Breast epithelium (tissue), 3 donors: ENCODE measurements around the gene PRKN.

ENCODE experiments used
- CTCF ChIP-seq, 3 donors: fragments of 450-650 bp; IDR thresholded peaks; one replicate each; pipeline ENCODE4 v1.5.1; 2016 to 2017; ENCODE audit warnings: antibody characterized with exemption in 3 of 3, mild to moderate bottlenecking in 3 of 3, moderate library complexity in 3 of 3
- POLR2A ChIP-seq: fragments of 450-650 bp; IDR thresholded peaks from one replicate; pipeline ENCODE4 v1.6.1; 2016; ENCODE audit warnings: antibody characterized with exemption, mild to moderate bottlenecking, moderate library complexity

GRCh38 chr6:162459985-162460384 is 267.6 kb downstream of the PRKN start:
- TF ChIP-seq POLR2A (no peak), CTCF (IDR thresholded peaks at IDR 0.05) (no peak)
